ENCODE data around the gene DNAJC15. TPM values are rescaled to one million over a fixed set of nuclear protein-coding genes. Genes with fewer than 3 reads are reported as not detected.

DNAJC15 gene
- total RNA-seq, 2 experiments from 2014 or later = 2.2 TPM; not detected in 1

DNA sequence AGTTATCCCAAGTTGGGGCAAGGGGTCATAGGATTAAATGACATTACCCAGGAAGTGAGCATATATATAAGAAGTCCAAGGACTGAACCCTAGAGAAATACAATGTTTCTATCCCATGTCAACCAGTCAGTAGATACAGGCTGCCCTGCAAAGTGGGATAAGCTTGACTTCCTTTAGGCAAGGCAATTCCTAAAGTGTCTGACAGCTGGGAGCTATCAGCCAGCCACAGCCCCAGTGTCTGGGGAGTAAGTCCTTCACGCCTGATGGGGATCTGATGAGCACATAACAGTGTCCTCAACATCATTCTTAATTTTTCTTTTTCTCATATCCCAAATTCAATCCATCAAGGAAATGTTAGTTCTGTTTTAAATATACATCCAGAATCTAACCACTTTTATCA lies 54.1 kb downstream of the DNAJC15 start:
- intact Hi-C loops (cut with micrococcal nuclease; ENCODE audit: unreplicated experiment) = no loop called here
- TF ChIP-seq, protein P1, sequence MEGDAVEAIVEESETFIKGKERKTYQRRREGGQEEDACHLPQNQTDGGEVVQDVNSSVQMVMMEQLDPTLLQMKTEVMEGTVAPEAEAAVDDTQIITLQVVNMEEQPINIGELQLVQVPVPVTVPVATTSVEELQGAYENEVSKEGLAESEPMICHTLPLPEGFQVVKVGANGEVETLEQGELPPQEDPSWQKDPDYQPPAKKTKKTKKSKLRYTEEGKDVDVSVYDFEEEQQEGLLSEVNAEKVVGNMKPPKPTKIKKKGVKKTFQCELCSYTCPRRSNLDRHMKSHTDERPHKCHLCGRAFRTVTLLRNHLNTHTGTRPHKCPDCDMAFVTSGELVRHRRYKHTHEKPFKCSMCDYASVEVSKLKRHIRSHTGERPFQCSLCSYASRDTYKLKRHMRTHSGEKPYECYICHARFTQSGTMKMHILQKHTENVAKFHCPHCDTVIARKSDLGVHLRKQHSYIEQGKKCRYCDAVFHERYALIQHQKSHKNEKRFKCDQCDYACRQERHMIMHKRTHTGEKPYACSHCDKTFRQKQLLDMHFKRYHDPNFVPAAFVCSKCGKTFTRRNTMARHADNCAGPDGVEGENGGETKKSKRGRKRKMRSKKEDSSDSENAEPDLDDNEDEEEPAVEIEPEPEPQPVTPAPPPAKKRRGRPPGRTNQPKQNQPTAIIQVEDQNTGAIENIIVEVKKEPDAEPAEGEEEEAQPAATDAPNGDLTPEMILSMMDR (conservative IDR thresholded peaks at IDR 0.05; ENCODE audit: low read length) = no peak
- TF ChIP-seq EZH2phosphoT487 (IDR thresholded peaks at IDR 0.05; ENCODE audit: borderline replicate concordance, low read depth, low read length) = no peak
- H4K20me1 ChIP-seq (ENCODE audit: insufficient read depth, low read length) = no peaks in the 10 kb centered on the region
- BruUV-seq (replicated peaks) = no TSS peak
- H3K79me2 ChIP-seq (ENCODE audit: insufficient read depth, low read depth, low read length) = no peaks in the 10 kb centered on the region
- POLR2A ChIA-PET = no interaction called here
- no peak overlapping the region for H2AFZ ChIP-seq (ENCODE audit: low read length)
- no peaks in the 10 kb centered on the region for H3K9me3 ChIP-seq (ENCODE audit: low read length)
- no peak overlapping the region for H3K27ac ChIP-seq (ENCODE audit: low read depth, low read length, poor library complexity, severe bottlenecking)
- DNase-seq (ENCODE audit: low spot score) = no peak
- CTCF ChIA-PET (ENCODE audit: unreplicated experiment) = no interaction called here
- no peaks in the 10 kb centered on the region for H3K36me3 ChIP-seq (ENCODE audit: insufficient read depth, low read length)
- H3K9me2 ChIP-seq (ENCODE audit: insufficient read depth, low read length) = no peaks in the 10 kb centered on the region
- no peaks in the 10 kb centered on the region for H3K4me1 ChIP-seq (ENCODE audit: insufficient read depth, low read length, poor library complexity, severe bottlenecking)
- H3K4me3 ChIP-seq (ENCODE audit: low read depth, low read length, poor library complexity, severe bottlenecking) = no peak overlapping the region
- H3K4me2 ChIP-seq (ENCODE audit: low read length) = no peak overlapping the region

DNA sequence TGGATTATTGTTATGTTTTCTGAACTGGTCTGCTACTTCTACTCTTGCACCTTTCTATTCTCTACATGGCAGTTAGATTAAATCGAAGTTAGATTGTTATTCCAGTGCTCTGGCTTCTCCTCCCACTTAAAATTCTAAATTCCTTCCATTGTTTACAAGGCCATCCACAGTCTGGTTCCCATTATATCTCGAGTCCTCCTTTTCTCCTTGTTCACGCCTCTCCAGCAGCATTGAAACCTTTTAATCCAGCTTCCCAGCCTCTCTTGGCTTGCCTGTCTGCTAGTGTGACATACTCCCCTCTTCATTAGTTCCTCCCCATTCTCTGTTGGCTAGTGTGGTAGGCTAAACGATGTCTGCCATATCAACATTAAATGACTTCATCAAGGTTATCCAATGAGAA lies 54.5 kb downstream of the DNAJC15 start:
- Histone ChIP-seq H3K4me3 (ENCODE audit: low read depth, low read length, poor library complexity, severe bottlenecking) (no peak overlapping the region), H3K4me2 (ENCODE audit: low read length) (no peak overlapping the region), H3K4me1 (ENCODE audit: insufficient read depth, low read length, poor library complexity, severe bottlenecking) (no peaks in the 10 kb centered on the region), H3K9me2 (ENCODE audit: insufficient read depth, low read length) (no peaks in the 10 kb centered on the region), H4K20me1 (ENCODE audit: insufficient read depth, low read length) (no peaks in the 10 kb centered on the region), H3K9me3 (ENCODE audit: low read length) (no peaks in the 10 kb centered on the region), H2AFZ (ENCODE audit: low read length) (no peak overlapping the region), H3K79me2 (ENCODE audit: insufficient read depth, low read depth, low read length) (no peaks in the 10 kb centered on the region), H3K36me3 (ENCODE audit: insufficient read depth, low read length) (no peaks in the 10 kb centered on the region), H3K27ac (ENCODE audit: low read depth, low read length, poor library complexity, severe bottlenecking) (no peak overlapping the region)
- ChIA-PET POLR2A (no interaction called here), CTCF (ENCODE audit: unreplicated experiment) (no interaction called here)
- BruUV-seq (replicated peaks) = no TSS peak
- TF ChIP-seq, protein P1 (conservative IDR thresholded peaks at IDR 0.05; ENCODE audit: low read length) = no peak
- TF ChIP-seq EZH2phosphoT487 (IDR thresholded peaks at IDR 0.05; ENCODE audit: borderline replicate concordance, low read depth, low read length) = no peak
- intact Hi-C loops (cut with micrococcal nuclease; ENCODE audit: unreplicated experiment) = no loop called here
- DNase-seq (ENCODE audit: low spot score) = no peak

DNA sequence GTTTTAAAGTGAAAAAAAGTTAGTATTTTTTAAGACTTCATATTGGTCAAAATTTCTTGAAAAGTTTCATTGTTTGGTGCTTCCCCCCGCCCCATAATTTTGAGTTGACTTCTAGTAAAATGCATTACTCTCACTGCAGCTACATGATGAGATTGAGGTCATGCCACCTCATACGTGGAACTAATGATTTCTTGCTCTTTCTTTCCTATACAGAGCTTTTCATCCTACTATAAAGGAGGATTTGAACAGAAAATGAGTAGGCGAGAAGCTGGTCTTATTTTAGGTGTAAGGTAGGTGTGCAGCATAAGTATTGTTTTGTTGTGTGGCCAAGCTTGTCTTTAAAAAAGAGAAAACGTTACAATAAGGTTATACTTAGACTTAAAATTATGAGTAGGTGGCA lies 55.0 kb downstream of the DNAJC15 start:
- no peaks in the 10 kb centered on the region for H4K20me1 ChIP-seq (ENCODE audit: insufficient read depth, low read length)
- no peaks in the 10 kb centered on the region for H3K4me1 ChIP-seq (ENCODE audit: insufficient read depth, low read length, poor library complexity, severe bottlenecking)
- H3K36me3 ChIP-seq (ENCODE audit: insufficient read depth, low read length) = no peaks in the 10 kb centered on the region
- no peak overlapping the region for H3K27ac ChIP-seq (ENCODE audit: low read depth, low read length, poor library complexity, severe bottlenecking)
- no peak for TF ChIP-seq EZH2phosphoT487 (IDR thresholded peaks at IDR 0.05; ENCODE audit: borderline replicate concordance, low read depth, low read length)
- no peaks in the 10 kb centered on the region for H3K9me2 ChIP-seq (ENCODE audit: insufficient read depth, low read length)
- BruUV-seq (replicated peaks) = no TSS peak
- ChIA-PET CTCF (ENCODE audit: unreplicated experiment) (no interaction called here), POLR2A (no interaction called here)
- DNase-seq (ENCODE audit: low spot score) = no peak
- intact Hi-C loops (cut with micrococcal nuclease; ENCODE audit: unreplicated experiment) = no loop called here
- H3K9me3 ChIP-seq (ENCODE audit: low read length) = no peaks in the 10 kb centered on the region
- no peak overlapping the region for H2AFZ ChIP-seq (ENCODE audit: low read length)
- no peak overlapping the region for H3K4me2 ChIP-seq (ENCODE audit: low read length)
- H3K4me3 ChIP-seq (ENCODE audit: low read depth, low read length, poor library complexity, severe bottlenecking) = no peak overlapping the region
- H3K79me2 ChIP-seq (ENCODE audit: insufficient read depth, low read depth, low read length) = no peaks in the 10 kb centered on the region
